Liver (tissue), 9 donors: ENCODE results near the gene MIB2. TPM values are rescaled to one million over a fixed set of nuclear protein-coding genes. Genes with fewer than 3 reads are reported as not detected.

Experiments
- DNase-seq: peaks from one replicate; pipeline ENCODE4 v3.0.0-alpha.2; 2017; ENCODE audit warnings: low spot score
- H3K27ac ChIP-seq, 2 donors: one replicate each; pipeline ENCODE4 v1.7.0; 2013; ENCODE audit warnings: inconsistent platforms in 2 of 2, low read length in 2 of 2, control low read depth in 1 of 2, low read depth in 1 of 2, mild to moderate bottlenecking in 1 of 2
- H3K27me3 ChIP-seq, 4 donors: one replicate each; pipeline versions ENCODE4 v1.6.1 to v1.7.0; 2013; ENCODE audit warnings: low read length in 3 of 4, inconsistent platforms in 1 of 4, mild to moderate bottlenecking in 1 of 4, moderate library complexity in 1 of 4; ENCODE audit not compliant: control insufficient read depth in 4 of 4, insufficient read depth in 4 of 4
- H3K36me3 ChIP-seq, 4 donors: one replicate each; pipeline versions ENCODE4 v1.6.1 to v1.7.0; 2013; ENCODE audit warnings: low read length in 3 of 4, mild to moderate bottlenecking in 3 of 4, low read depth in 1 of 4, moderate library complexity in 1 of 4; ENCODE audit not compliant: control insufficient read depth in 4 of 4, insufficient read depth in 3 of 4
- H3K4me1 ChIP-seq, 4 donors: one replicate each; pipeline versions ENCODE4 v1.6.1 to v1.7.0; 2013; ENCODE audit warnings: low read length in 3 of 4, mild to moderate bottlenecking in 3 of 4, moderate library complexity in 1 of 4; ENCODE audit not compliant: control insufficient read depth in 4 of 4, insufficient read depth in 4 of 4
- H3K4me3 ChIP-seq, 3 donors: one replicate each; pipeline versions ENCODE4 v1.6.1 to v1.7.0; 2013; ENCODE audit warnings: low read length in 3 of 3, control low read depth in 1 of 3, low read depth in 1 of 3, mild to moderate bottlenecking in 1 of 3
- H3K9ac ChIP-seq, 2 donors: one replicate each; pipeline ENCODE4 v1.7.0; 2013; ENCODE audit warnings: low read length in 2 of 2, mild to moderate bottlenecking in 2 of 2, moderate library complexity in 2 of 2, control low read depth in 1 of 2, low read depth in 1 of 2
- H3K9me3 ChIP-seq, 4 donors: one replicate each; pipeline versions ENCODE4 v1.6.1 to v1.7.0; 2013; ENCODE audit warnings: low read length in 3 of 4; ENCODE audit not compliant: control insufficient read depth in 4 of 4
- EGR1 ChIP-seq, 2 donors: IDR thresholded peaks; 2 replicates each; pipeline ENCODE4 v1.6.1; 2016 to 2018; ENCODE audit warnings: antibody characterized with exemption in 2 of 2, low read depth in 2 of 2
- FOXA1 ChIP-seq: IDR thresholded peaks from 2 replicates; pipeline ENCODE4 v1.6.1; 2016; ENCODE audit warnings: antibody characterized with exemption
- FOXA2 ChIP-seq: IDR thresholded peaks from 2 replicates; pipeline ENCODE4 v1.6.1; 2016; ENCODE audit warnings: antibody characterized with exemption
- GABPA ChIP-seq, 2 donors: IDR thresholded peaks in 1 of 2; conservative IDR thresholded peaks in 1 of 2; 2 replicates each; pipeline ENCODE4 v1.6.1; 2016; ENCODE audit warnings: antibody characterized with exemption in 2 of 2, mild to moderate bottlenecking in 1 of 2, moderate library complexity in 1 of 2
- HNF4A ChIP-seq, 2 donors: conservative IDR thresholded peaks; 2 replicates each; pipeline ENCODE4 v1.6.1; 2016; ENCODE audit warnings: antibody characterized with exemption in 2 of 2, mild to moderate bottlenecking in 2 of 2
- HNF4G ChIP-seq: IDR thresholded peaks from 2 replicates; pipeline ENCODE4 v1.6.1; 2016; ENCODE audit warnings: antibody characterized with exemption
- JUND ChIP-seq, 2 donors: IDR thresholded peaks; 2 replicates each; pipeline ENCODE4 v1.6.1; 2016; ENCODE audit warnings: antibody characterized with exemption in 2 of 2
- NR2F2 ChIP-seq: IDR thresholded peaks from 2 replicates; pipeline ENCODE4 v1.6.1; 2016; ENCODE audit warnings: antibody characterized with exemption
- RAD21 ChIP-seq, 2 donors: IDR thresholded peaks; 2 replicates each; pipeline ENCODE4 v1.6.1; 2016; ENCODE audit warnings: antibody characterized with exemption in 2 of 2, mild to moderate bottlenecking in 2 of 2
- RXRA ChIP-seq, 2 donors: IDR thresholded peaks; 2 replicates each; pipeline ENCODE4 v1.6.1; 2017 to 2018; ENCODE audit warnings: antibody characterized with exemption in 2 of 2, mild to moderate bottlenecking in 1 of 2
- SP1 ChIP-seq: IDR thresholded peaks from 2 replicates; pipeline ENCODE4 v1.6.1; 2018; ENCODE audit warnings: antibody characterized with exemption, mild to moderate bottlenecking
- TAF1 ChIP-seq: conservative IDR thresholded peaks from 2 replicates; pipeline ENCODE4 v1.6.1; 2016; ENCODE audit warnings: antibody characterized with exemption, mild to moderate bottlenecking
- YY1 ChIP-seq: IDR thresholded peaks from 2 replicates; pipeline ENCODE4 v1.6.1; 2016; ENCODE audit warnings: antibody characterized with exemption, mild to moderate bottlenecking
- WGBS: extraction: QIAGEN DNeasy Blood & Tissue Kit; methylation state at CpG from one replicate; pipeline ENCODE4 v1.1.7; 2013; 5-methylcytosine and 5-hydroxymethylcytosine counted together
- polyA plus RNA-seq, 2 donors: library from polyadenylated mRNA; stranded (reverse) in 1 of 2; unstranded in 1 of 2; fragments of 200-250 nt in 1 of 2; fragments of >200 nt in 1 of 2; fragmentation: Nextera tagmentation in 1 of 2; extraction: Ambion mirVana in 1 of 2; gene quantifications; one replicate each; pipeline versions ENCODE4 v1.2.1 to v1.2.3, GENCODE V29; 2013 to 2015
- total RNA-seq, 2 donors: library from RNA; depleted of rRNA; stranded (reverse); fragments of >200 nt; gene quantifications; one replicate each; pipeline ENCODE4 v1.2.3, GENCODE V29; 2014
- TF ChIP-seq, protein P1 (sequence below): IDR thresholded peaks from 2 replicates; pipeline ENCODE4 v1.6.1; 2016; ENCODE audit warnings: antibody characterized with exemption
- TF ChIP-seq, protein P2 (sequence below): IDR thresholded peaks from 2 replicates; pipeline ENCODE4 v1.6.1; 2016; ENCODE audit warnings: antibody characterized with exemption
- TF ChIP-seq, protein P3 (sequence below): IDR thresholded peaks from 2 replicates; pipeline ENCODE4 v1.6.1; 2016; ENCODE audit warnings: antibody characterized with exemption, mild to moderate bottlenecking
- TF ChIP-seq, protein P4 (sequence below): IDR thresholded peaks from 2 replicates; pipeline ENCODE4 v1.6.1; 2016; ENCODE audit warnings: antibody characterized with exemption
- TF ChIP-seq, protein P5 (sequence below): fragments of 150-350 bp; IDR thresholded peaks from 2 replicates; pipeline ENCODE4 v1.5.1; 2017; ENCODE audit warnings: improper control_type of control experiment, low read depth, low read length; ENCODE audit not compliant: missing input control
- donor health status: healthy.
- donor health status: healthy.
- donor health status: healthy.
- donor health status: healthy.
- donor health status: healthy.

MIB2 gene
- total and polyA plus RNA-seq, 4 donors = 9.8 to 33.0 (median 19.2) TPM

DNA sequence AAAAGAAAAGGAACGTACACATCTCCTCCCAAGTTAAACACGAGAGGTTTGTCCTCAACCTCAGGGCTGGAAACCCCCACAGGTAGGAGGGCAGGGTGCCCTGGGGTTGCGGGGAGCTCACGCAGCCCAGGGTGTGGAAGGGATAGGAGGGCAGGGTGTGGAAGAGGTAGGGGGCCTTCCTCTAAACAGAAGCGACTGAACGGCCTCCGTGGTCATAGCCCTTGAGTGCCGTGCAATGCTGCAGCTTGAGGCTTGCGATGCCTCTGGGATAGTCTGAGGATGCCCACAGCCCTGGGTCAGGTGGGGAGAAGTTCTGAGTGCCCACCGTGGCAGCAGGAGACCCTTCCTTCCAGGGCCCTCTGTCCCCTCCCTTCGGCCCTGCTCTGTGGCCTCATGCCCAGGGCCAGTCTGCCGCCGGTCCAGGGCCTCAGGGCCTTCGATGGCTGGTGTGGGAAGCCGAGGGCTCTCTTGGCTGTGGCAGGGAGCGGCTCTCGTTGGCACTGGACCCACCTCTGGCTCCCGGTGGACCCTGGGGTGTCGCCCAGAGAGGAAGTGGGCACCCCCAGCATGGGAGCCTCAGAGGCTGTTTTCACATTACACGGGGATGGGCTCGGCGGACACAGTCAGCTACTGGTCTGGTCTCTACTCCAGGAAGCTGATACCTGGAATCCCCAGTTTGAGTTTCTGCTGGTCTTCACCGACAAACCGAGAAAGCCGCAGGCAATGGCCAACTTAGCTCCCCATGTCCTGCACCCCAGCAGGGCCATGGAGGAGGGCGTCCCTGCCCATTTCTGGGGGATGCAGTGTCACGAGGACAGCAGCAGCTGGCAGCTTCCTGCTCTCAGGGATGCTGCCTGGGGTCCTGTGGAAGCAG lies 49.9 kb downstream of the MIB2 start:
- H3K4me1 ChIP-seq = no peaks in the 10 kb centered on the region
- peaks cover 10 to 31% (median 17%) of the 10 kb centered on the region in 4 donors for H3K36me3 ChIP-seq
- no peak overlapping the region for H3K9ac ChIP-seq
- WGBS = 94% methylated on average over 27 of the region's 27 CpGs
- no peak for DNase-seq
- TF ChIP-seq, protein P1, sequence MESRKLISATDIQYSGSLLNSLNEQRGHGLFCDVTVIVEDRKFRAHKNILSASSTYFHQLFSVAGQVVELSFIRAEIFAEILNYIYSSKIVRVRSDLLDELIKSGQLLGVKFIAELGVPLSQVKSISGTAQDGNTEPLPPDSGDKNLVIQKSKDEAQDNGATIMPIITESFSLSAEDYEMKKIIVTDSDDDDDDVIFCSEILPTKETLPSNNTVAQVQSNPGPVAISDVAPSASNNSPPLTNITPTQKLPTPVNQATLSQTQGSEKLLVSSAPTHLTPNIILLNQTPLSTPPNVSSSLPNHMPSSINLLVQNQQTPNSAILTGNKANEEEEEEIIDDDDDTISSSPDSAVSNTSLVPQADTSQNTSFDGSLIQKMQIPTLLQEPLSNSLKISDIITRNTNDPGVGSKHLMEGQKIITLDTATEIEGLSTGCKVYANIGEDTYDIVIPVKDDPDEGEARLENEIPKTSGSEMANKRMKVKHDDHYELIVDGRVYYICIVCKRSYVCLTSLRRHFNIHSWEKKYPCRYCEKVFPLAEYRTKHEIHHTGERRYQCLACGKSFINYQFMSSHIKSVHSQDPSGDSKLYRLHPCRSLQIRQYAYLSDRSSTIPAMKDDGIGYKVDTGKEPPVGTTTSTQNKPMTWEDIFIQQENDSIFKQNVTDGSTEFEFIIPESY = no peak
- TF ChIP-seq FOXA1 = no peak
- TF ChIP-seq, protein P2, sequence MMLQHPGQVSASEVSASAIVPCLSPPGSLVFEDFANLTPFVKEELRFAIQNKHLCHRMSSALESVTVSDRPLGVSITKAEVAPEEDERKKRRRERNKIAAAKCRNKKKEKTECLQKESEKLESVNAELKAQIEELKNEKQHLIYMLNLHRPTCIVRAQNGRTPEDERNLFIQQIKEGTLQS = no peak
- no peak for TF ChIP-seq HNF4G
- no peak for TF ChIP-seq RAD21 (IDR thresholded peaks at IDR 0.05)
- no peak for TF ChIP-seq RXRA (IDR thresholded peaks at IDR 0.05)
- no peak for TF ChIP-seq TAF1
- TF ChIP-seq SP1 = no peak
- no peak for TF ChIP-seq JUND (IDR thresholded peaks at IDR 0.05)
- TF ChIP-seq HNF4A (conservative IDR thresholded peaks at IDR 0.05) = no peak
- TF ChIP-seq, protein P3, sequence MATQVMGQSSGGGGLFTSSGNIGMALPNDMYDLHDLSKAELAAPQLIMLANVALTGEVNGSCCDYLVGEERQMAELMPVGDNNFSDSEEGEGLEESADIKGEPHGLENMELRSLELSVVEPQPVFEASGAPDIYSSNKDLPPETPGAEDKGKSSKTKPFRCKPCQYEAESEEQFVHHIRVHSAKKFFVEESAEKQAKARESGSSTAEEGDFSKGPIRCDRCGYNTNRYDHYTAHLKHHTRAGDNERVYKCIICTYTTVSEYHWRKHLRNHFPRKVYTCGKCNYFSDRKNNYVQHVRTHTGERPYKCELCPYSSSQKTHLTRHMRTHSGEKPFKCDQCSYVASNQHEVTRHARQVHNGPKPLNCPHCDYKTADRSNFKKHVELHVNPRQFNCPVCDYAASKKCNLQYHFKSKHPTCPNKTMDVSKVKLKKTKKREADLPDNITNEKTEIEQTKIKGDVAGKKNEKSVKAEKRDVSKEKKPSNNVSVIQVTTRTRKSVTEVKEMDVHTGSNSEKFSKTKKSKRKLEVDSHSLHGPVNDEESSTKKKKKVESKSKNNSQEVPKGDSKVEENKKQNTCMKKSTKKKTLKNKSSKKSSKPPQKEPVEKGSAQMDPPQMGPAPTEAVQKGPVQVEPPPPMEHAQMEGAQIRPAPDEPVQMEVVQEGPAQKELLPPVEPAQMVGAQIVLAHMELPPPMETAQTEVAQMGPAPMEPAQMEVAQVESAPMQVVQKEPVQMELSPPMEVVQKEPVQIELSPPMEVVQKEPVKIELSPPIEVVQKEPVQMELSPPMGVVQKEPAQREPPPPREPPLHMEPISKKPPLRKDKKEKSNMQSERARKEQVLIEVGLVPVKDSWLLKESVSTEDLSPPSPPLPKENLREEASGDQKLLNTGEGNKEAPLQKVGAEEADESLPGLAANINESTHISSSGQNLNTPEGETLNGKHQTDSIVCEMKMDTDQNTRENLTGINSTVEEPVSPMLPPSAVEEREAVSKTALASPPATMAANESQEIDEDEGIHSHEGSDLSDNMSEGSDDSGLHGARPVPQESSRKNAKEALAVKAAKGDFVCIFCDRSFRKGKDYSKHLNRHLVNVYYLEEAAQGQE = no peak
- TF ChIP-seq, protein P4, sequence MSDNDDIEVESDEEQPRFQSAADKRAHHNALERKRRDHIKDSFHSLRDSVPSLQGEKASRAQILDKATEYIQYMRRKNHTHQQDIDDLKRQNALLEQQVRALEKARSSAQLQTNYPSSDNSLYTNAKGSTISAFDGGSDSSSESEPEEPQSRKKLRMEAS = no peak
- no peak for TF ChIP-seq YY1
- TF ChIP-seq NR2F2 = no peak
- no peak for TF ChIP-seq EGR1 (IDR thresholded peaks at IDR 0.05; ENCODE audit: low read depth in 2 of 2)
- TF ChIP-seq, protein P5, sequence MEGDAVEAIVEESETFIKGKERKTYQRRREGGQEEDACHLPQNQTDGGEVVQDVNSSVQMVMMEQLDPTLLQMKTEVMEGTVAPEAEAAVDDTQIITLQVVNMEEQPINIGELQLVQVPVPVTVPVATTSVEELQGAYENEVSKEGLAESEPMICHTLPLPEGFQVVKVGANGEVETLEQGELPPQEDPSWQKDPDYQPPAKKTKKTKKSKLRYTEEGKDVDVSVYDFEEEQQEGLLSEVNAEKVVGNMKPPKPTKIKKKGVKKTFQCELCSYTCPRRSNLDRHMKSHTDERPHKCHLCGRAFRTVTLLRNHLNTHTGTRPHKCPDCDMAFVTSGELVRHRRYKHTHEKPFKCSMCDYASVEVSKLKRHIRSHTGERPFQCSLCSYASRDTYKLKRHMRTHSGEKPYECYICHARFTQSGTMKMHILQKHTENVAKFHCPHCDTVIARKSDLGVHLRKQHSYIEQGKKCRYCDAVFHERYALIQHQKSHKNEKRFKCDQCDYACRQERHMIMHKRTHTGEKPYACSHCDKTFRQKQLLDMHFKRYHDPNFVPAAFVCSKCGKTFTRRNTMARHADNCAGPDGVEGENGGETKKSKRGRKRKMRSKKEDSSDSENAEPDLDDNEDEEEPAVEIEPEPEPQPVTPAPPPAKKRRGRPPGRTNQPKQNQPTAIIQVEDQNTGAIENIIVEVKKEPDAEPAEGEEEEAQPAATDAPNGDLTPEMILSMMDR = no peak
- TF ChIP-seq FOXA2 = no peak
- no peak for TF ChIP-seq GABPA (IDR thresholded peaks at IDR 0.05 in 1 of 2, conservative IDR thresholded peaks at IDR 0.05 in 1 of 2)
- no peak overlapping the region for H3K4me3 ChIP-seq
- H3K9me3 ChIP-seq = no peaks in the 10 kb centered on the region
- H3K27ac ChIP-seq = no peak overlapping the region
- H3K27me3 ChIP-seq = no peaks in the 10 kb centered on the region
